Type B pancreatic cell (in vitro differentiated cells): Measurements from ENCODE around the gene TMC5. TPM values are rescaled to one million over a fixed set of nuclear protein-coding genes. Genes with fewer than 3 reads are reported as not detected.

Source experiments
- DNase-seq: peaks from one replicate; pipeline ENCODE4 v3.0.0; 2021; ENCODE audit warnings: mixed read lengths; ENCODE audit not compliant: unreplicated experiment; ENCODE audit errors: extremely low spot score
- H3K27ac Mint-ChIP-seq: 2 replicates; pipeline ENCODE4 v1.8.0; 2021; ENCODE audit warnings: mild to moderate bottlenecking, mixed read lengths
- H3K27me3 Mint-ChIP-seq: 2 replicates; pipeline ENCODE4 v1.8.0; 2021; ENCODE audit warnings: mixed read lengths
- H3K36me3 Mint-ChIP-seq: 2 replicates; pipeline ENCODE4 v1.8.0; 2021; ENCODE audit warnings: mixed read lengths
- H3K4me1 Mint-ChIP-seq: one replicate; pipeline ENCODE4 v1.8.0; 2021; ENCODE audit warnings: mixed read lengths; ENCODE audit not compliant: unreplicated experiment
- H3K4me3 Mint-ChIP-seq: 2 replicates; pipeline ENCODE4 v1.8.0; 2021; ENCODE audit warnings: mild to moderate bottlenecking, mixed read lengths
- H3K9me3 Mint-ChIP-seq: 2 replicates; pipeline ENCODE4 v1.8.0; 2021; ENCODE audit warnings: mixed read lengths
- total RNA-seq: library from RNA; stranded (reverse); gene quantifications from 2 replicates; pipeline ENCODE4 v1.2.1, GENCODE V29; 2021; ENCODE audit warnings: low replicate concordance
- TF ChIP-seq, protein P1 (sequence below): fragments of 200-600 bp; sonication (generic); conservative IDR thresholded peaks from 2 replicates; pipeline ENCODE4 v1.5.0; 2021; ENCODE audit warnings: antibody characterized with exemption, mild to moderate bottlenecking

Gene TMC5
- total RNA-seq, 1 donor from 2014 or later = 9.1 TPM

DNA sequence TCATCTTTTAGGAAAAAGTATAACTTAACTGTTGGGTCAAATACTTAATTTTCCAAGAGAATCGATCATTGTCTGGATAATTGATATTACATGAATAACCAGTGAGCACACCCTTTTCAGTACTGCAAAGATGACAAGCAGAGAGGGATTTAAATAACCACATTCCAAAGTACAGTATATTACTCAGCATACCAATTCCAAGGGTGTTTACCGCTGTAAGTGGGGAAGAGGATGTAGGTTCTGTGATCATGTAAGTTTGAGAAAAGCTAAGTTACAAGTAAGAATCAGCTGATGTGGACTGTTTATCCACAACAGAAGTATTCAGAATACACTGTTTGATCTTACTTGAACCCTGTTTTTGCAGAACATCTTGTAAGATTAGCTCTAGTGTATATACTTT is 98.1 kb downstream of the TMC5 start:
- no peaks in the 10 kb centered on the region for H3K9me3 Mint-ChIP-seq

DNA sequence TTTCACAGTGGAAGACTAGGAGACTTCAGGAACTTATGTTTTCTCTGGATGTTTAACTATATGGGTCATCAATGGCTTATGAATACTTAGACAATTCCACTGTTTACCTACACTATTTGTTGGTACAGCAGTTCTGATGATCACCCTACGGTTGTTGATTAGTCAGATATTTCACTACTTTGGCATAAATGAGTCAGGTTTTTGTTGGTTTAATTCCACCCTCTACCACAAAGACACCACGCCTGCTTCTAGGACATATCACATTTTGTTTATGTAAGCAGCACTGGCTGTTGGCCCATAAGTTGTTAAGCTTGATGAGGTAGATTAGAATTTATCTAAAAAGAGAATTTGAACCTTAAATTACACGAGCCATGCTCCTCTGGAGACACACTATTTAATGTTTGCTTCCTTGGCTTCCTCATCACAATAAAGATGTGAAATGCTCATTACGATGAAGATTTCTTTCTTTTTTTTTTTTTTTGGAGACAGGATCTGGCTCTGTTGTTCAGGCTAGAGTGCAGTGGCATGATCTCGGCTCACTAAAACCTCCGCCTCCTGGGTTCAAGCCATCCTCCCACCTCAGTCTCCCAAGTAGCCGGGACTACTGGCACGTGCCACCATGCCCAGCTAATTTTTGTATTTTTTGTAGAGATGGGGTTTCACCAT is 99.9 kb downstream of the TMC5 start:
- Mint-ChIP-seq H3K36me3 (peaks cover 32% of the 10 kb centered on the region), H3K27me3 (no peaks in the 10 kb centered on the region), H3K27ac (peak overlapping the region; percentile 12), H3K4me3 (peak overlapping the region; percentile 10), H3K4me1 (peaks cover 21% of the 10 kb centered on the region), H3K9me3 (no peaks in the 10 kb centered on the region)
- TF ChIP-seq, protein P1, sequence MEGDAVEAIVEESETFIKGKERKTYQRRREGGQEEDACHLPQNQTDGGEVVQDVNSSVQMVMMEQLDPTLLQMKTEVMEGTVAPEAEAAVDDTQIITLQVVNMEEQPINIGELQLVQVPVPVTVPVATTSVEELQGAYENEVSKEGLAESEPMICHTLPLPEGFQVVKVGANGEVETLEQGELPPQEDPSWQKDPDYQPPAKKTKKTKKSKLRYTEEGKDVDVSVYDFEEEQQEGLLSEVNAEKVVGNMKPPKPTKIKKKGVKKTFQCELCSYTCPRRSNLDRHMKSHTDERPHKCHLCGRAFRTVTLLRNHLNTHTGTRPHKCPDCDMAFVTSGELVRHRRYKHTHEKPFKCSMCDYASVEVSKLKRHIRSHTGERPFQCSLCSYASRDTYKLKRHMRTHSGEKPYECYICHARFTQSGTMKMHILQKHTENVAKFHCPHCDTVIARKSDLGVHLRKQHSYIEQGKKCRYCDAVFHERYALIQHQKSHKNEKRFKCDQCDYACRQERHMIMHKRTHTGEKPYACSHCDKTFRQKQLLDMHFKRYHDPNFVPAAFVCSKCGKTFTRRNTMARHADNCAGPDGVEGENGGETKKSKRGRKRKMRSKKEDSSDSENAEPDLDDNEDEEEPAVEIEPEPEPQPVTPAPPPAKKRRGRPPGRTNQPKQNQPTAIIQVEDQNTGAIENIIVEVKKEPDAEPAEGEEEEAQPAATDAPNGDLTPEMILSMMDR = no peak
- no peak for DNase-seq

More for the DNA sequence above, 98.1 kb downstream of the TMC5 start:
- Mint-ChIP-seq H3K4me3 (no peak overlapping the region), H3K4me1 (peaks cover 9% of the 10 kb centered on the region), H3K27me3 (no peaks in the 10 kb centered on the region), H3K27ac (peak overlapping the region; percentile 76), H3K36me3 (peaks cover 42% of the 10 kb centered on the region)
- TF ChIP-seq, protein P1 = no peak
- DNase-seq = no peak

DNA sequence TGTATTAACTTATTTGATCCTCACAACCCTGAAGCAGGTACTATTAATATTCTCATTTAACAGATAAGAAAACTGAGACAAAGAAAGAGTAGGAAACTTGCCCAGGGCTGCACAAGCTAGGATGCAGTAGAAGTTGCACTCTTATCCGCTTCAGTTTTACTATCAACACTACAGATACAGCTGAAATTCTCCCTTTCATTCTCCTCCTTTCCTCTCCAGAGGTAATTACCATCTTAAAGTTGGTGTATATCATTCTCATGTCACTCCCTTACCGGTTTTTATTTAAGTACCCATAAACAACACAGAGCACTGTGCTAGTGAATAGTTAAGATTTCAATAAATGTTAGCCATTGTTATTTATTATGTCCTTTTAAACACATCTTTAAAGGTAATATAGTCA is 100.7 kb downstream of the TMC5 start:
- Mint-ChIP-seq H3K4me3 (peak overlapping the region; percentile 3), H3K27me3 (no peaks in the 10 kb centered on the region), H3K9me3 (no peaks in the 10 kb centered on the region), H3K36me3 (peaks cover 24% of the 10 kb centered on the region), H3K4me1 (peaks cover 21% of the 10 kb centered on the region), H3K27ac (peak overlapping the region; percentile 19)
- DNase-seq = no peak
- TF ChIP-seq, protein P1 = no peak

DNA sequence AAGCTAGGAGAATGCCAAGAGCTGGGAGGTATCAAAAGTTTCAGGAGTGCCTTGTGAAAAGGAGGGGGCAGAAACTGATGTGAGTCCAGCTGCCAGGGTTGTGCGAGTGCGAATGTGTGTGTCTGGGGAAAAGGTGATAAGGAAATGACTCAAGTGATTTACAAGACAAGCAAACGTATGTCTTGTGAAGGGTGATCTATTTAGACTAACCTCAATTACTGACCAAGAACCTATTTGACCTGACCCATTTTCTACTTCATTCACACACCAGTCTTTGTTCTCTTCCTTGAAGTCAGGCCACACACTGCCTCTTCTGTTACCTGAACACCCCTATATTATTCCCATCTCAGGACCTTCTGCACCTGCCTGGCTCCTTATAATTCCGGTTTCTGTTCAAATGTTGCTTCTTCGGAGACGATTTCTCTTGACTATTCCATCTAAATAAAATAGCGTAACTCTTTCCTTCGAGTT is 103.2 kb downstream of the TMC5 start:
- H3K4me1 Mint-ChIP-seq = peaks cover 36% of the 10 kb centered on the region
- TF ChIP-seq, protein P1 = no peak

DNA sequence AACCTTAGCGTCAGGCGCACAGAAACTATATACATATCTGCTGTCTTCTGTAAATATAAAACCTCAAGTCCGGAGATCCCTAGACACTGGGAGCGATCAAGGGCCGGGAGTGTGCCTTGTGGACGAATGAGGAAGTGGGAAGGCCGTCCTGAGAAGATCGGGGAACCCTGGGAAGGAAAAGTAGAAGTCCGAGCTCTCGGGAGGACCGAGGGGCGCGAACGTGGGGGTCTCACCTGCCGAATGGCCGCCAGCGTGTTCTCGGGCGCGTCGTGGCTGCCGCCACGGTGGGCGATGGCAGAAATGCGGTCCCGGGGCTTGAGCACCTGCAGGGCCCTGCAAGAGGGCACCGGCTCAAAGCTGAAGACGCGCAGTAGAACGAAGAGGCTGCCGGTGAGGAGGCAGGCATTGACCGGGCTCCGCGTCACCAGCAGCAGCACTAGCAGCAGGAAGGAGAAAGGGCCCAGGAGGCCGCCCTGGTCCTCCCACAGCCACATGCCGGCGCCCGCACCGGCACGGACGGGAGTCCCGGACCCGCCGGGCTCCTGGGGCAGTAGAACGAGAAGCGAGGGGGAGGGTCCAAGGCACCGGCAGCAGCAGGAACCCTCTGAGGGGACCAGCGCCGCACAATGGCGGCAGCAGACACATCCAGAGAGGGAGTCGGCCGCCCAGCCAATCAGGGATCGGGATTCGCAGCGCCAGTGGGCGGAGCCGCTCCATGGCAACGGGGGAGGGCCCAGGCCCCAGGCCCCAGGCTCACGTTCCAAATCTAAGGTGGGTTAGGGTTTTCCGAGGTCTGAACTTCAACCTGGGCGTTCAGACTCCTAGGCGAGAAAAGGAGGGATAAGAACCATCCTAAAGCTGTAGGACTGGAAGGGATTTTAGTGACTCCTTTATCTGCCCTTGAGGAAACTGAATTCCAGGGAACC is 104.1 kb downstream of the TMC5 start, which contains the start of gene GDE1:
Gene GDE1, minus strand, starts transcription at position 628 of the 926 bp plus-strand sequence. Its CDS starts 134 bp downstream, at position 494.
- TF ChIP-seq, protein P1 = peak; percentile 52
- Mint-ChIP-seq H3K4me3 (peak within 1 kb of the TSS; percentile 93), H3K27ac (peak within 1 kb of the TSS; percentile 93), H3K27me3 (no peaks in the 10 kb centered on the region), H3K4me1 (peaks cover 36% of the 10 kb centered on the region), H3K36me3 (peaks cover 8% of the 10 kb centered on the region), H3K9me3 (no peaks in the 10 kb centered on the region)
- peak; percentile 95 for DNase-seq

More for the DNA sequence above, 103.2 kb downstream of the TMC5 start:
- Mint-ChIP-seq H3K9me3 (no peaks in the 10 kb centered on the region), H3K4me3 (peak overlapping the region; percentile 93), H3K27me3 (no peaks in the 10 kb centered on the region), H3K36me3 (peaks cover 11% of the 10 kb centered on the region), H3K27ac (peak overlapping the region; percentile 93)
- no peak for DNase-seq
